ENCODE measurements around the gene ZFYVE1.
"Not testable (repeated sequence)": the region's sequence is repeated elsewhere in the genome, so short reads cannot be mapped to it uniquely, and the experiment has no call there.

ZFYVE1 gene

GRCh38 chr14:72956741-72957140, 70.2 kb downstream of the ZFYVE1 start:
- not testable (repeated sequence) for DNase-seq

- no peak for DNase-seq
These were observed 74.7 kb downstream of the ZFYVE1 start for GRCh38 chr14:72952171-72952570.

- DNase-seq: peak; percentile 14 to 57 (median 49)
These were observed 78.3 kb downstream of the ZFYVE1 start for GRCh38 chr14:72948481-72949138.

GRCh38 chr14:72947366-72948160, 79.3 kb downstream of the ZFYVE1 start:
- DNase-seq: no peak

- no peak for DNase-seq
These were observed 80.4 kb downstream of the ZFYVE1 start for GRCh38 chr14:72946491-72946890.

- DNase-seq: no peak
These were observed 81.4 kb downstream of the ZFYVE1 start for GRCh38 chr14:72945356-72946027.

GRCh38 chr14:72943876-72944430, 83.0 kb downstream of the ZFYVE1 start:
- no peak for DNase-seq

GRCh38 chr14:72942934-72943333, 84.0 kb downstream of the ZFYVE1 start:
- no peak for DNase-seq

GRCh38 chr14:72941286-72941985, 85.5 kb downstream of the ZFYVE1 start:
- DNase-seq: no peak

GRCh38 chr14:72939630-72940029, 87.3 kb downstream of the ZFYVE1 start:
- no peak for DNase-seq

GRCh38 chr14:72932893-72933292, 94.0 kb downstream of the ZFYVE1 start:
- no peak for DNase-seq

- DNase-seq: no peak
These were observed 97.4 kb downstream of the ZFYVE1 start for GRCh38 chr14:72929316-72930080.

- DNase-seq: no peak
These were observed 98.0 kb downstream of the ZFYVE1 start for GRCh38 chr14:72928872-72929271.

- DNase-seq: peak; percentile 47 to 99 (median 91)
These were observed 100.4 kb downstream of the ZFYVE1 start, which contains the start of gene DCAF4 for GRCh38 chr14:72926292-72927028. DCAF4 (plus strand) TSS chr14:72926464; CDS start chr14:72937979, 11,515 bp downstream.

- peak in 1 of 5 experiments; percentile 83 for DNase-seq
These were observed 101.1 kb downstream of the ZFYVE1 start for GRCh38 chr14:72925815-72926291.

GRCh38 chr14:72925171-72925759, 101.6 kb downstream of the ZFYVE1 start:
- no peak for DNase-seq

- DNase-seq: no peak
These were observed 102.6 kb downstream of the ZFYVE1 start for GRCh38 chr14:72924337-72924736.

- no peak for DNase-seq
These were observed 105.5 kb downstream of the ZFYVE1 start for GRCh38 chr14:72921396-72921795.

- no peak for DNase-seq
These were observed 106.9 kb downstream of the ZFYVE1 start for GRCh38 chr14:72920008-72920407.

Measured in T-helper 2 cell (primary cell).